ENCODE results near the gene HLA-DQB2. TPM values are rescaled to one million over a fixed set of nuclear protein-coding genes. Genes with fewer than 3 reads are reported as not detected.
"Not testable (repeated sequence)": the region's sequence is repeated elsewhere in the genome, so short reads cannot be mapped to it uniquely, and the experiment has no call there.

HLA-DQB2 gene
- 10 to 100 TPM; 60.4 to 97.2 (median 80.9) TPM for total RNA-seq

GRCh38 chr6:32763421-32763820, at the start of gene HLA-DQB2:
Gene HLA-DQB2 (minus strand): TSS chr6:32763532. CDS start chr6:32763470, 62 bp downstream.
- H3K27me3 ChIP-seq, result peaks cover 43% of the 10 kb centered on the region
- no peak for DNase-seq (ENCODE audit: low spot score in 2 of 2)
- TF ChIP-seq EP300 (IDR thresholded peaks at IDR 0.05), result no peak
- 46% methylated on average over 4 of the region's 4 CpGs for WGBS
- H3K9me3 ChIP-seq, result no peaks in the 10 kb centered on the region
- no peak within 1 kb of the TSS for H3K4me3 ChIP-seq
- H3K36me3 ChIP-seq, result no peaks in the 10 kb centered on the region
- no peaks in the 10 kb centered on the region for H3K4me1 ChIP-seq
- no peak within 1 kb of the TSS for H3K27ac ChIP-seq

GRCh38 chr6:32809171-32809570, 45.8 kb upstream of the HLA-DQB2 start:
- no peak for TF ChIP-seq CTCF (IDR thresholded peaks at IDR 0.05)
- no peak for TF ChIP-seq POLR2A (IDR thresholded peaks at IDR 0.05)
- TF ChIP-seq POLR2AphosphoS5 (IDR thresholded peaks at IDR 0.05), result no peak
- no peak for TF ChIP-seq EP300 (IDR thresholded peaks at IDR 0.05)
- no peaks in the 10 kb centered on the region for H3K4me1 ChIP-seq

GRCh38 chr6:32807020-32807580, 43.8 kb upstream of the HLA-DQB2 start:
- no peak overlapping the region for H3K4me3 ChIP-seq
- 91% methylated on average over 5 of the region's 5 CpGs for WGBS
- peaks cover 25% of the 10 kb centered on the region for H3K27me3 ChIP-seq
- no peak for TF ChIP-seq POLR2AphosphoS5 (IDR thresholded peaks at IDR 0.05)
- TF ChIP-seq CTCF (IDR thresholded peaks at IDR 0.05), result no peak
- no peak for TF ChIP-seq POLR2A (IDR thresholded peaks at IDR 0.05)
- TF ChIP-seq EP300 (IDR thresholded peaks at IDR 0.05), result no peak
- no peak for DNase-seq (ENCODE audit: low spot score in 2 of 2)
- H3K9me3 ChIP-seq, result no peaks in the 10 kb centered on the region
- no peak overlapping the region for H3K27ac ChIP-seq
- H3K36me3 ChIP-seq, result no peaks in the 10 kb centered on the region
- H3K4me1 ChIP-seq, result no peaks in the 10 kb centered on the region

More at GRCh38 chr6:32809171-32809570, 45.8 kb upstream of the HLA-DQB2 start:
- Histone ChIP-seq H3K36me3 (no peaks in the 10 kb centered on the region), H3K9me3 (no peaks in the 10 kb centered on the region), H3K27me3 (peaks cover 21% of the 10 kb centered on the region), H3K27ac (no peak overlapping the region), H3K4me3 (no peak overlapping the region)
- WGBS, result 52% methylated on average over 1 of the region's 1 CpG
- DNase-seq (ENCODE audit: low spot score in 2 of 2), result no peak

- H3K9me3 ChIP-seq; H3K4me3 ChIP-seq; DNase-seq (ENCODE audit: low spot score in 2 of 2); H3K36me3 ChIP-seq; H3K27ac ChIP-seq; H3K4me1 ChIP-seq: not testable (repeated sequence)
- H3K27me3 ChIP-seq, result peaks cover 25% of the 10 kb centered on the region
Measured at GRCh38 chr6:32805404-32805803, 42.1 kb upstream of the HLA-DQB2 start.

- WGBS, result 60% methylated on average over 2 of the region's 2 CpGs
Measured at GRCh38 chr6:32803416-32803815, 40.1 kb upstream of the HLA-DQB2 start.

GRCh38 chr6:32799740-32800139, 36.4 kb upstream of the HLA-DQB2 start:
- H3K4me3 ChIP-seq, result no peak overlapping the region
- no peak for DNase-seq (ENCODE audit: low spot score in 2 of 2)
- peaks cover 10% of the 10 kb centered on the region for H3K4me1 ChIP-seq
- TF ChIP-seq POLR2AphosphoS5 (IDR thresholded peaks at IDR 0.05) (no peak), POLR2A (IDR thresholded peaks at IDR 0.05) (no peak), CTCF (IDR thresholded peaks at IDR 0.05) (no peak), EP300 (IDR thresholded peaks at IDR 0.05) (no peak)
- peaks cover 42% of the 10 kb centered on the region for H3K27me3 ChIP-seq
- H3K36me3 ChIP-seq, result no peaks in the 10 kb centered on the region
- peaks cover 4% of the 10 kb centered on the region for H3K9me3 ChIP-seq
- 92% methylated on average over 3 of the region's 3 CpGs for WGBS
- no peak overlapping the region for H3K27ac ChIP-seq

More at GRCh38 chr6:32803416-32803815, 40.1 kb upstream of the HLA-DQB2 start:
- Histone ChIP-seq H3K36me3 (no peaks in the 10 kb centered on the region), H3K4me3 (no peak overlapping the region), H3K27ac (no peak overlapping the region), H3K4me1 (no peaks in the 10 kb centered on the region), H3K9me3 (peaks cover 4% of the 10 kb centered on the region), H3K27me3 (peaks cover 38% of the 10 kb centered on the region)
- no peak for DNase-seq (ENCODE audit: low spot score in 2 of 2)
- TF ChIP-seq CTCF (IDR thresholded peaks at IDR 0.05), result no peak
- no peak for TF ChIP-seq POLR2AphosphoS5 (IDR thresholded peaks at IDR 0.05)
- no peak for TF ChIP-seq EP300 (IDR thresholded peaks at IDR 0.05)
- TF ChIP-seq POLR2A (IDR thresholded peaks at IDR 0.05), result no peak
